Tibial nerve (tissue), 4 donors: ENCODE data around the gene ZNF554. TPM values are rescaled to one million over a fixed set of nuclear protein-coding genes. Genes with fewer than 3 reads are reported as not detected.

Experiments
- DNase-seq, 2 donors: peaks; one replicate each; pipeline ENCODE4 v3.0.0-alpha.2; 2019; ENCODE audit warnings: low spot score in 2 of 2
- H3K27ac ChIP-seq, 4 donors: fragments of 200-600 bp; sonication (generic) in 3 of 4; one replicate each; pipeline ENCODE4 v1.5.1; 2017 to 2019; ENCODE audit warnings: mild to moderate bottlenecking in 1 of 4
- H3K27me3 ChIP-seq, 2 donors: fragments of 200-600 bp; sonication (generic) in 1 of 2; one replicate each; pipeline versions ENCODE4 v1.5.1 to v1.6.0; 2017 to 2019
- H3K36me3 ChIP-seq, 3 donors: fragments of 200-600 bp; sonication (generic); one replicate each; pipeline ENCODE4 v1.5.1; 2018 to 2019
- H3K4me1 ChIP-seq, 4 donors: fragments of 200-600 bp; sonication (generic) in 3 of 4; one replicate each; pipeline ENCODE4 v1.5.1; 2017 to 2019
- H3K4me3 ChIP-seq, 4 donors: fragments of 200-600 bp; sonication (generic) in 3 of 4; one replicate each; pipeline ENCODE4 v1.5.1; 2017 to 2019; ENCODE audit warnings: mild to moderate bottlenecking in 1 of 4, moderate library complexity in 1 of 4
- H3K9me3 ChIP-seq, 4 donors: fragments of 200-600 bp; sonication (generic) in 3 of 4; one replicate each; pipeline ENCODE4 v1.5.1; 2017 to 2019
- EP300 ChIP-seq, 2 donors: sonication (generic); formaldehyde crosslinking; IDR thresholded peaks; one replicate each; pipeline ENCODE4 v1.6.1; 2017; ENCODE audit warnings: antibody characterized with exemption in 2 of 2, mild to moderate bottlenecking in 1 of 2
- POLR2A ChIP-seq, 2 donors: fragments of 450-650 bp; IDR thresholded peaks; one replicate each; pipeline ENCODE4 v1.6.1; 2017; ENCODE audit warnings: antibody characterized with exemption in 2 of 2, mild to moderate bottlenecking in 2 of 2, moderate library complexity in 2 of 2
- WGBS, 2 donors: methylation state at CpG; one replicate each; pipeline ENCODE4 v1.1.5; 2018; 5-methylcytosine and 5-hydroxymethylcytosine counted together
- total RNA-seq, 4 donors: library from RNA; depleted of rRNA; stranded (reverse); fragments of >200 nt; gene quantifications; one replicate each; pipeline ENCODE4 v1.1.0, GENCODE V29; 2016
- TF ChIP-seq, protein P1 (sequence below), 5 experiments: fragments of 200-600 bp in 3 of 5; fragments of 450-650 bp in 2 of 5; sonication (generic) in 3 of 5; IDR thresholded peaks; one replicate each; pipeline ENCODE4 v1.5.1; 2016 to 2019; ENCODE audit warnings: antibody characterized with exemption in 5 of 5, mild to moderate bottlenecking in 3 of 5, moderate library complexity in 2 of 5

Gene ZNF554
- total RNA-seq, 4 donors from 2014 or later = 4.4 to 9.0 (median 6.7) TPM

DNA sequence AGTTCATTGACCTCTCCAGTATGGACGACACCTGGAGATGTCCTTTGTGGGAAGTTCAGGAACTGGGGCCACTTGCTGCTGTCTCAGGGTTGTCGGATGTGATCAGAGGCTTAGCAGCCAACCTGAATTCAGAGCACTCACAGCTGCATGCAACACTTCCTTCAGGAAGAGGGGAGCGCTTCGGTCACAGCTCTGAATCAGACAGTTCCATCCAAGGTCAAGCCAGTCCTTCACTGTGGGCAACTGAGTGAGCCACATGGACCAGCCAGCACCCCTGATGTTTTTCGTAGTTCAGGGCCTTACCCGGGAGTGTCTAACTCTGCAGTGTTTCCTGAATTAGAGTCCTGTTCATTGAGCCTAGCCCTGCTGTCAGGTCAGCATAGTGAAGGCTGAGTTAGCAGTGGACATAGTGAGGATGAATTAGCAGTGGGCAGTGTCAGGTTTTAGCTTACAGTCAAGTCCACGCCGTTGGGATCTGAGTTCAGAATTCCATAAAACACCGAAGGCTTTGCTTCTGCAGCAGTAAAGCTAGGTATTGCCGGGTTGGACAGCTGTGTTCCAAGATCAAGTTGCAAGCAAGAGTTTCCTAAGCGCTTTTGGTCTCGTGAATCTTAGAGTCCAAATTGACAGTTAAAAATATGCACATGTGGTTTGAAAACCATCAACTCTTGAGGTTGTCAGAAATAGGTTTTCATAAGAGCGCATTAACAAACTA lies 26.7 kb downstream of the ZNF554 start:
- Histone ChIP-seq H3K36me3 (peaks cover 3 to 71% (median 8%) of the 10 kb centered on the region in 3 donors), H3K4me1 (peaks cover 0 to 14% (median 8%) of the 10 kb centered on the region in 4 donors), H3K9me3 (peaks cover 0 to 72% (median 18%) of the 10 kb centered on the region in 4 donors), H3K27me3 (no peaks in the 10 kb centered on the region), H3K4me3 (no peak overlapping the region), H3K27ac (no peak overlapping the region)
- no peak for DNase-seq
- TF ChIP-seq EP300 (IDR thresholded peaks at IDR 0.05) (no peak), POLR2A (IDR thresholded peaks at IDR 0.05) (no peak)
- TF ChIP-seq, protein P1, sequence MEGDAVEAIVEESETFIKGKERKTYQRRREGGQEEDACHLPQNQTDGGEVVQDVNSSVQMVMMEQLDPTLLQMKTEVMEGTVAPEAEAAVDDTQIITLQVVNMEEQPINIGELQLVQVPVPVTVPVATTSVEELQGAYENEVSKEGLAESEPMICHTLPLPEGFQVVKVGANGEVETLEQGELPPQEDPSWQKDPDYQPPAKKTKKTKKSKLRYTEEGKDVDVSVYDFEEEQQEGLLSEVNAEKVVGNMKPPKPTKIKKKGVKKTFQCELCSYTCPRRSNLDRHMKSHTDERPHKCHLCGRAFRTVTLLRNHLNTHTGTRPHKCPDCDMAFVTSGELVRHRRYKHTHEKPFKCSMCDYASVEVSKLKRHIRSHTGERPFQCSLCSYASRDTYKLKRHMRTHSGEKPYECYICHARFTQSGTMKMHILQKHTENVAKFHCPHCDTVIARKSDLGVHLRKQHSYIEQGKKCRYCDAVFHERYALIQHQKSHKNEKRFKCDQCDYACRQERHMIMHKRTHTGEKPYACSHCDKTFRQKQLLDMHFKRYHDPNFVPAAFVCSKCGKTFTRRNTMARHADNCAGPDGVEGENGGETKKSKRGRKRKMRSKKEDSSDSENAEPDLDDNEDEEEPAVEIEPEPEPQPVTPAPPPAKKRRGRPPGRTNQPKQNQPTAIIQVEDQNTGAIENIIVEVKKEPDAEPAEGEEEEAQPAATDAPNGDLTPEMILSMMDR (IDR thresholded peaks at IDR 0.05) = no peak
- WGBS, 2 donors = 84 to 86% methylated on average over 12 to 13 of the region's 13 CpGs

DNA sequence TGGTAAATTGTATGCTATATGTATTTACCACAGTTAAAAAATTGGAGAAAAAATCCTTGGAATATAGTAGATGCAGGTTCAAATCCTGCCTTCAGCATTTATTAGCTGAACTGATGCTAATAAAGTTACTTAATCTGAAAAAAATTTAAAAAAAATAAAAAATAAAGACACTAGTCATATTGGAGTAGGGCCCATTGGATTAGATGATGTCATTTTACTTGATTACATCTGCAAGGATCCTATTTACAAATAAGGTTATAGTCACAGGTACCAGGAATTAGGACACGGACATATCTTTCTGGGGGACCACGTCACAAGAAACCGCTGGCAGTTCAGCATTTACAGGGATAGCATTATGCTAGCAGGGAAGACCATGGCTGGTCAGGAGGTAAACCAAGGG lies 27.8 kb downstream of the ZNF554 start:
- Histone ChIP-seq H3K27me3 (no peaks in the 10 kb centered on the region), H3K4me1 (peaks cover 0 to 7% (median 2%) of the 10 kb centered on the region in 4 donors), H3K4me3 (no peak overlapping the region), H3K27ac (no peak overlapping the region), H3K36me3 (peaks cover 15 to 82% (median 19%) of the 10 kb centered on the region in 3 donors), H3K9me3 (peaks cover 0 to 83% (median 25%) of the 10 kb centered on the region in 4 donors)
- TF ChIP-seq EP300 (IDR thresholded peaks at IDR 0.05) = no peak
- no peak for TF ChIP-seq POLR2A (IDR thresholded peaks at IDR 0.05)
- TF ChIP-seq, protein P1 (IDR thresholded peaks at IDR 0.05) = no peak
- WGBS, 2 donors = 94 to 98% methylated on average over 3 of the region's 3 CpGs
- DNase-seq = no peak

DNA sequence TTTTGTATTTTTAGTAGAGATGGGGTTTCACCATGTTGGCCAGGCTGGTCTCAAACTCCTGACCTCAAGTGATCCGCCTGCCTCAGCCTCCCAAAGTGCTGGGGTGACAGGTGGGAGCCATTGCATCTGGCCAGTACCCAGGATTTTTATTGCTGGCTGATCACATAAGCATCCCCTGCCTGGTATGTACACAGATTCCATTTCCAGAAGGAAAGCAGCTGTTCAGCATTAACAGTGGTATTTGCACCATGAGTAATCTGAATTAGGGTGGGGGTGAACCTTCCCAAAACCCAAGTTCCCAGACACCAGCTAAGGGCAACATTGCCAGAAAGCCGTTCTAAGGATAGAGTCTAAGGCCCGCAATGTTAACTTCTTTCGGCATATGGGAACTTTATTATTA lies 28.9 kb downstream of the ZNF554 start:
- H3K27ac ChIP-seq = no peak overlapping the region
- no peaks in the 10 kb centered on the region for H3K27me3 ChIP-seq
- WGBS, 2 donors = 78 to 85% methylated on average over 4 of the region's 4 CpGs
- peaks cover 0 to 95% (median 35%) of the 10 kb centered on the region in 4 donors for H3K9me3 ChIP-seq
- no peaks in the 10 kb centered on the region for H3K4me1 ChIP-seq
- no peak for DNase-seq
- TF ChIP-seq EP300 (IDR thresholded peaks at IDR 0.05) (no peak), POLR2A (IDR thresholded peaks at IDR 0.05) (no peak)
- TF ChIP-seq, protein P1 (IDR thresholded peaks at IDR 0.05) = no peak
- no peak overlapping the region for H3K4me3 ChIP-seq
- peaks cover 21 to 93% (median 30%) of the 10 kb centered on the region in 3 donors for H3K36me3 ChIP-seq

DNA sequence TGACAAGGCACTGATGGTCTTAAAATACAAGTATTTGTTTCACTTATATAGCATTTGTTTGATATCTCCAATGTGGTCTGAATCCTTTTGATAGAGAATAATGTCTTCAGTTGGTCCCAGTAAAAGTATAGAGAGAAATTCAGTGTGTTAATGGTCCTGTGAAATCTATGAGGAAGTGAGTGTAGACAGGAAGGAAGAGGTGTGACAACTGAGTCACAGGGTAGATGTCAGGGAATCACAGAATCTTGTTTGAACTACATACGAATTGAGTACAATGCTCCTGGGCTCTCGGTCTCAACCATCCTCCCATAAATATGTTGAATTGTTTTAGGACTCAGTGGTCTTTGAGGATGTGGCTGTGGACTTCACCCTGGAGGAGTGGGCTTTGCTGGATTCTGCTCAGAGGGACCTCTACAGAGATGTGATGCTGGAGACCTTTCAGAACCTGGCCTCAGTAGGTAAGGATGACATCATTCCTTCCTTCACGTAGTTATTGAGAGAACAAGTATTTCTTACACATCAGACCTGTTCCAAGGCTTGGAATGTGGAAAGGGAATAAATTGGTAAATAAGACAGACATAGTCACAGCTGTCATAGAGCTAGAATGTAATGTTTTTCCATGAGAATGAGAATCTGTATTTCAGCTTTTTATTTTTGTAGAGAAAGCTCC lies 30.7 kb downstream of the ZNF554 start:
- Histone ChIP-seq H3K4me3 (no peak overlapping the region), H3K9me3 (peaks cover 0 to 100% (median 43%) of the 10 kb centered on the region in 4 donors), H3K36me3 (peaks cover 21 to 97% (median 30%) of the 10 kb centered on the region in 3 donors), H3K27ac (no peak overlapping the region), H3K4me1 (no peaks in the 10 kb centered on the region), H3K27me3 (no peaks in the 10 kb centered on the region)
- no peak for DNase-seq
- WGBS, 2 donors = 91 to 97% methylated on average over 3 of the region's 3 CpGs
- TF ChIP-seq POLR2A (IDR thresholded peaks at IDR 0.05) = no peak
- TF ChIP-seq, protein P1 (IDR thresholded peaks at IDR 0.05) = no peak
- no peak for TF ChIP-seq EP300 (IDR thresholded peaks at IDR 0.05)

DNA sequence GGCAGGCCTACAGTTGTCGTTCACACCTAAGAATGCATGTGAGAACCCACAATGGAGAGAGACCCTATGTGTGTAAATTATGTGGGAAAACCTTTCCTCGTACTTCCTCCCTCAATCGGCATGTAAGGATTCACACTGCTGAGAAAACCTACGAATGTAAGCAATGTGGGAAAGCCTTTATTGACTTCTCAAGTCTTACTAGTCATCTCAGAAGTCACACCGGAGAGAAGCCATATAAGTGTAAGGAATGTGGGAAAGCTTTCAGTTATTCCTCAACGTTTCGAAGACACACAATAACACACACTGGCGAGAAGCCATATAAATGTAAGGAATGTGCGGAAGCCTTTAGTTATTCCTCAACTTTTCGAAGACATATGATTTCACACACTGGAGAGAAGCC lies 32.9 kb downstream of the ZNF554 start:
- H3K4me1 ChIP-seq = no peaks in the 10 kb centered on the region
- 97% methylated on average over 10 of the region's 10 CpGs for WGBS, 2 donors
- peaks cover 21 to 99% (median 30%) of the 10 kb centered on the region in 3 donors for H3K36me3 ChIP-seq
- peaks cover 0 to 100% (median 49%) of the 10 kb centered on the region in 4 donors for H3K9me3 ChIP-seq
- no peak for TF ChIP-seq EP300 (IDR thresholded peaks at IDR 0.05)
- TF ChIP-seq POLR2A (IDR thresholded peaks at IDR 0.05) = no peak
- TF ChIP-seq, protein P1 (IDR thresholded peaks at IDR 0.05) = no peak
- H3K27me3 ChIP-seq = no peaks in the 10 kb centered on the region
- no peak for DNase-seq
- no peak overlapping the region for H3K4me3 ChIP-seq
- H3K27ac ChIP-seq = no peak overlapping the region
